SK-N-SH treated with all-trans-retinoic acid at 6 μM for 48 hours (cell line): ENCODE measurements around the gene DIMT1.

Source experiments
- ISL1 ChIP-seq: fragments of 250-450 bp; sonication (Bioruptor Pico); IDR thresholded peaks from 2 replicates; pipeline ENCODE4 v2.1.2; 2022; ENCODE audit warnings: mild to moderate bottlenecking, moderate library complexity
- OSR1 ChIP-seq: fragments of 250-450 bp; sonication (Bioruptor Pico); IDR thresholded peaks from 2 replicates; pipeline ENCODE4 v1.8.0; 2022; ENCODE audit warnings: moderate library complexity, mild to moderate bottlenecking, inconsistent platforms
- PATZ1 ChIP-seq: fragments of 250-450 bp; sonication (Bioruptor Pico); IDR thresholded peaks from 2 replicates; pipeline ENCODE4 v1.8.0; 2020; ENCODE audit warnings: mild to moderate bottlenecking, moderate library complexity, borderline replicate concordance
- TOX ChIP-seq: fragments of 250-450 bp; sonication (Bioruptor Pico); IDR thresholded peaks from 2 replicates; pipeline ENCODE4 v1.8.0; 2021; ENCODE audit warnings: mild to moderate bottlenecking, moderate library complexity, borderline replicate concordance
- ZFP30 ChIP-seq: fragments of 450-650 bp; formaldehyde crosslinking; IDR thresholded peaks from 2 replicates; pipeline ENCODE4 v1.5.0; 2022; ENCODE audit warnings: mild to moderate bottlenecking, moderate library complexity

- TF ChIP-seq TOX (CRISPR knock-in tag) = no peak
- TF ChIP-seq ZFP30 = no peak
- TF ChIP-seq PATZ1 (CRISPR knock-in tag) = no peak
- no peak for TF ChIP-seq ISL1 (CRISPR knock-in tag)
- TF ChIP-seq OSR1 (CRISPR knock-in tag) = no peak
These were observed 60.3 kb downstream of the DIMT1 start for GRCh38 chr5:62343428-62343827.
